ENCODE results near the gene ZFYVE21. TPM values are rescaled to one million over a fixed set of nuclear protein-coding genes. Genes with fewer than 3 reads are reported as not detected.
"Not testable (repeated sequence)": the region's sequence is repeated elsewhere in the genome, so short reads cannot be mapped to it uniquely, and the experiment has no call there.

The ZFYVE21 gene
- total RNA-seq, 1 experiment from 2014 or later: 45.3 TPM

GRCh38 chr14:103691655-103692054 is 24.0 kb upstream of the ZFYVE21 start:
- not testable (repeated sequence) for DNase-seq (ENCODE audit: low read depth)

GRCh38 chr14:103692159-103692558 is 23.5 kb upstream of the ZFYVE21 start:
- no peak for DNase-seq (ENCODE audit: low read depth)

- DNase-seq (ENCODE audit: low read depth): no peak
Observed at GRCh38 chr14:103692871-103693270, 22.7 kb upstream of the ZFYVE21 start.

DNA sequence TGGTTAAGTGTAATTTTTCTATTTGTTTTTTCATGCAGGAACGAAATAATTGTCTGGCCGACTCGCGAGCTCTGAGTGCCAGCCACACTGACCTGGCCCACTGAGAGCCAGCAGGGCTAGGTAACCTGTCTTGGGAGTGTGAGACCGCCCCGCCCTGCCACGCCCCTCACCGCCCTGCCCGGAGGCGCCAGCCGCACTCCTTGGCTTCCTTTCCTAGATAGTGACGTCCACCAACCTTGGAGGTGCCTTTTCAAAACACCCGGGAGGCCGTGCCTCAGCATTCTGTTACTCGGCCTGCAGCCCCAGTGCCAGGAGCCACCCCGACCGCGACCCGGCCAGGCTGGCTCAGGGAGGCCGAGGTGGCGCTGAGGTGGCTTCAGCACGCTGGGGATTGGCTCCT is 22.1 kb upstream of the ZFYVE21 start:
- DNase-seq (ENCODE audit: low read depth): no peak

- no peak for DNase-seq (ENCODE audit: low read depth)
Observed at GRCh38 chr14:103694572-103695026, 21.0 kb upstream of the ZFYVE21 start.

DNA sequence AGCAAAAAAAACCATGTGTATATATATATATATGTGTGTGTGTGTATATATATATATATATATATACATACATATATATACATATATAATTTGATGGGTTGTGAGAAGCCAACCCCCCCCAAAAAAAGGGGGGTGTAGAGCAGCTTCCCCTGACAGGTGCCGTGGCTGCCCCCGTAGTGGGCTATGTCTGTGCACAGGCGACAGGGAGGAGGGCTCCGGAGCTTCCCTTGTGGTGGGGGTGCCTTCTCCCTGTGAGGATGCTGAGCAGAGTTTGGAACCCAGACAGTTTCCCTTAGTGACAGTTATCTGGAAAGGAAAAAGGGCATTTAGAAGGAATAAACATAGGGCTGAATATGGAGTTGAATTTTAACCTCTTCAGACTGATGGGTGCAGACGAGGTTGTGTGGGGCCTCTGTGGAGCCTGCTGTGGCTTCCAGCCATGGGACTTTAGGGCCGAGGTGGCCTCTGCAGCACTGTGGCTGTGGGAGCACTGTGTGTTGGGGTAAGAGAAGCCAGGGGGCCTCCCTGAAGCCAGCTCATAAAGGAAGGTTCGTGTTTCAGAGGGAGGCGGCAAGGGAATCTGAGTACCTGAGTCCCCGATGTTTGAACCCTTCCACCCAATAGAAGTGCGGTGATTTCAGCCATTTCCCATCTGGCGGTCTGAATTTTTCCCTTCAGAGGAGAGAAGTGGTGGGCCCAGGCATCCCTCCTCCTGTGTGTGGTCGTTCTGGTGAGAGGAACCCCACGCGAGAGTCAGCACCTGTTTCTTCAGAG is 20.1 kb upstream of the ZFYVE21 start:
- DNase-seq (ENCODE audit: low read depth): no peak

DNA sequence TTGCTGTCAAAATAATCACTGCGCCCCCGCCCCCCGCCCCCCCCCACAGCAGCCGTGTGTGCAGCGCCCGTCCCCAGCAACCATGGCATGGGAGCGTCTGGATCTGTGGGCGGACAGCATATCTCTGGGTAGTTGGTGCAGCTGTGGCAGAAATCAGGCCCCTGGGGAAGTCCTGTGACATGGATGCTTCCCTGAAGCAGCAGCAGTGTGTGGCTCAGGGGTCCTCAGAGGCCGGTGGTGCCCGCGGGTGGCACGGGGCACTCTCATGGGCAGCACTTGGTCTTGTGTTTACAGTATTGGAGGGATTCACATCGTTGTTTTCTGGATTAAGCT is 19.6 kb upstream of the ZFYVE21 start:
- no peak for DNase-seq (ENCODE audit: low read depth)

DNA sequence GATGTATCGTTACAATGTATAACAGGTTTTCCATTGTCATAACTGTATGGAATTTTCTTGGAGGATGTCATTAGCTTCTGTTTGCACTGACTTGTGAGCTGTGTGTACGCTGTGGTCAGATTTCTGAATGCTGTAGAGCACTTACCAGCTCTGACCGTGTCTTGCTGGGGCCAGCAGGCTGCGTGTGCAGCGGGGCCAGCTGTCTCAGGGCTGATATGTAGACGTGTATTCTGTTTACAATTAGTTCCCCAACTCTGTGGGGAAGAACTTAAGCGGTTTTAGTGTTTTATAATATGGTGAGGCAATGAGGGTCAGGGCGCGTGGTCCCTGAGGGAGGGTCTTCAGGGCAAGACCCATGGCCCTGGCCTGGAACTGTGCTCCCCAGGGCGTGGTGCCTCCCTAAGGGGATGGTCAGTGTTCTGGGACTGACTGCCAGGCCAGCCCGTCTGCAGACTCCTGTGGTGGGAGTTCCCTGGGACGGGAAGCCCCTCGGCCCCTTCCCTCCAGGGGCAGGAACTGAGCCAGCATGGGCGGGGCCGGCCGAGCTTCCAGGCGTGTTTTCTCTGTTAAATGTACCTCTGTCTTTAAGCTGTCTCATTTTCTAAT is 19.0 kb upstream of the ZFYVE21 start:
- no peak for DNase-seq (ENCODE audit: low read depth)

GRCh38 chr14:103697206-103697602 is 18.4 kb upstream of the ZFYVE21 start:
- DNase-seq (ENCODE audit: low read depth): no peak

GRCh38 chr14:103697603-103698379 is 17.8 kb upstream of the ZFYVE21 start:
- DNase-seq (ENCODE audit: low read depth): no peak

GRCh38 chr14:103698380-103699260 is 17.0 kb upstream of the ZFYVE21 start:
- DNase-seq (ENCODE audit: low read depth): no peak

GRCh38 chr14:103699261-103699661 is 16.3 kb upstream of the ZFYVE21 start:
- no peak for DNase-seq (ENCODE audit: low read depth)

DNA sequence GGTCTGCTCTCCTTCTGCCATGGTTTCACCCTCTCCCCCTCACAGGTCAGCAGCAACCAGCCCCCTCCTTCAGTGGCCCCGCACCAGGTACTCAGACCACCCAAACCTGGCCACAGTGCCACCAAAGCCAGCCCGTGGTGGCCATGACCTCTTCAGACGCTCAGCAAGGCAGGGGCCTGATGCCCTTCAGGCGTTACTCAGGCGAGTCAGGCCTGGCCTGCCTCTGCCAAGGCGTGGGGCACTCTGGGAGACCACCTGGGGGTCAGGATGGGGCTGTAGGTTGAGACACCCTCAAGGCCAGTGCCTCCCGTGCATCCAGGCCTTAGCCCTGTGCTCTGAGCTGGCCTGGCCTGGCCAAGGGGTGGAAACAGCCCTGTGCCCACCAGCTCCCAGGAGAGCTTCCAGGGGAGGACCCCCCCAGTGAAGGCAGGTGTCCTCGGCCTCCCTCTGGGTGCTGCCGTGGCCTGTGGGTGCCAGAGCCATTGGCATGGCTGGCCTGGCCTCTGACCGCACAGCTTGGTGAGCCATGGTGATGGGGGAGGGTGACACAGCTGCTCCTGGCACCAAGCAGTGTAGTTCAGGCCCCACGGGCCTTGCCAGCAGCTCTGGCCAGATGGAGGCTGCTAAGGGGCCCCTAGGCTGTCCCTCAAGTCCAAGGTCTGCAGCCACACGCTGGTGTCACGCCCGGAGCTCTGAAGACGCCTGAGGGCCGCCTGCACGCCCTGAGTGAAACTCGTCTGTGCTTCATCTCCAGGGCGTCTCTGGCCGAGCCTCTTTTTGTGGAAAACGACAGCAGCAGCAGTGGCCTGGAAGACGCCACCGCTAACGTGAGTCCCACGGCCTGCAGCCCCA is 15.5 kb upstream of the ZFYVE21 start:
- DNase-seq (ENCODE audit: low read depth): no peak

DNA sequence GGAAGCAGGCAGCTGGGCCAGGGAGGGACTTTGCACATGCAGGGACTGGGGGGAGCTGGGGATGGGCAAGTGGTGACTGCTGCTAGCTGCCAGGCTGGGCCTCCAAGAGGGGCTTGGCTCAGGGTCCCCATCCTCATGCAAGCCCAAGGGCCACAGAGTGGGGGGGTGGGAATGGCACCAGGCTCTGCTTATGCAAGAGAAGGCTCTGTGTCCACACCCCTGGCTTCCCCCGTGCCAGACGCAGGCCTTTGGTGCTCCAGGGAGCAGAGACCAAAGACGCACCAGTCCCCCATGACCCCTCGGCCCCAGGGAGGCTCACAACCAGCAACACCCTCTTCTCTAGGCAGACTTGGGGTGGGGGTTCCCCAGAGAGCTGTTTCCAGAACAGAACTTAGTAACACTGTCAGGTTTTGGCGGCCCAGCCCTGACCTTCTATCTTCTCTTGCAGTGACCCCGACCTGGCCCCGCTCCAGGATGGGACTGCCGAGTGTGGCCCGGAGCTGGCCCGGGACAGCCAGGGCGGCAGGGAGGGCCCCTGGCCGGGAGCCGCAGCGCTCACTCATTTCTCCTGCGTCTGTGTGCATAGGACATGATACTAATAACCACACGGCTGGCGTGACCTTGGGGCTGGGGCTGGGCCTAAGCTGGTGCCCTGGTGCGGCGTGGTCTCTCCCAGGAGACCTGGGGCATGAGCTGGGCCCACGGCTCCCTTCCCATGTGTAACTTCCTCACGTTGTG is 14.7 kb upstream of the ZFYVE21 start:
- DNase-seq (ENCODE audit: low read depth): no peak

- DNase-seq (ENCODE audit: low read depth): no peak
Observed at GRCh38 chr14:103702095-103702494, 13.5 kb upstream of the ZFYVE21 start.

GRCh38 chr14:103702497-103703432 is 12.8 kb upstream of the ZFYVE21 start:
- DNase-seq (ENCODE audit: low read depth): no peak

DNA sequence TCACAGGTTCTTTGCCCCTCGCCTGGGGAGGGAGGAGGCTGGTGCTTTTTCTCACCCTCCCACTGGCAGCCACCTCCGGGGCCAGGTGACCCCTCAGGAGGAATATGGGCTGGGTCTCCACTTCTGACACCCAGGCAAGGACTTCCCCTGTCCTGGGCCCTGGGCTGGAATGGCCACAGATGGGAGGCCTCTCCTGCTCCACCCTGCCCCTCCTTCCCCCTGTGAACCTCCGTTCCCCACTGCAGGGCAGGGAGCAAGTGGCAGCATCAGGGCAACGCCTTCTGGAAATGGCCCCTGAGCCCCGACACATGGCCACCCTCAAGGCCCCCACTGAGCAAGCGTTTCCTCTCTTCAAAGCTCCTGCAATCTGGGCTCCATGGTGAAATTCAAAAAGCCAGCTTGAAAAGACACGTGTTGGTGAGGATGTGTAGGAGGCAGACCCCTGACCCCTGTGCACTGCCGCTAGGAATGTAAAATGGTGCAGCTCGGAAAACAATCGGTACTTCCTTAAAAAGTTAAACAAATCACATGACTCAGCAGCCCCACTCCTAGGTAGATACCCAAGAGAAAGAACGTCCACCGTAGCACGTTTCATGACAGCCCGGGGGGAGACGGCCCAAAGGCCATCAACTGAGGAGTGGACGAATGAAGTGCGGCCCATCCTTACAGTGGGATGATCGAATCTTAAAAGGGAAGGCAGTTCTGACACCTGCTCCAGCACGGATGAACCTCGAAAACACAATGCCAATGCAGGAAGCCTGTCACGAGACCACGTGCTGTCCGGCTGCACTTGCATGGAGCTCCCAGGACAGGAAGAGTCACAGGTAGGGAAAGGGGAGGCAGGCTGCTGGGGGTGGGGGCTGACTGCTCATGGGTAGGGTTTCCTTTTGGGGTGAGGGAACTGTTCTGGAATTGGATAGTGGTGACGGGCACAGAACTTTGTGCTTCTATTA is 11.9 kb upstream of the ZFYVE21 start:
- no peak for DNase-seq (ENCODE audit: low read depth)

Measured in HT1080 (cell line).